B cell (primary cell): ENCODE data around the gene FBXW4. TPM values are rescaled to one million over a fixed set of nuclear protein-coding genes. Genes with fewer than 3 reads are reported as not detected.

Experiments used
- ATAC-seq: fragments of 200-7000 bp; cut with Tn5 transposase; one replicate; pipeline ENCODE4 v1.10.0; 2021; ENCODE audit warnings: low read depth, mild to moderate bottlenecking, moderate number of reproducible peaks, moderate library complexity
- CTCF ChIA-PET: fragments of 350-600 bp; sonication (Branson Sonifier 250); formaldehyde crosslinking; loops from one replicate; lab custom pipeline; 2021; ENCODE audit warnings: antibody characterized with exemption, inconsistent platforms; lab: Charles Lee
- POLR2A ChIA-PET: fragments of 350-600 bp; sonication (Branson Sonifier 250); formaldehyde crosslinking; loops from one replicate; lab custom pipeline; 2021; ENCODE audit warnings: antibody characterized with exemption; lab: Charles Lee
- DNase-seq: peaks from one replicate; pipeline ENCODE4 v3.0.0; 2013
- H2AFZ ChIP-seq: 2 replicates; pipeline ENCODE4 v1.6.1; 2012; ENCODE audit warnings: mild to moderate bottlenecking, low read depth, low read length; ENCODE audit not compliant: insufficient read depth, poor library complexity, severe bottlenecking
- H3K27ac ChIP-seq, 2 donors: 1 replicate in 1 of 2; 2 replicates in 1 of 2; pipeline ENCODE4 v1.5.1; 2012 to 2013; ENCODE audit warnings: low read length in 2 of 2, mild to moderate bottlenecking in 2 of 2, moderate library complexity in 1 of 2
- H3K27me3 ChIP-seq, 4 experiments: fragments of 200-600 bp in 1 of 4; sonication (generic) in 1 of 4; replicated peaks in 1 of 4; 1 replicate in 2 of 4; 2 replicates in 2 of 4; pipeline versions ENCODE4 v1.6.1 to v1.7.0; 2013 to 2016; ENCODE audit warnings: low read length in 3 of 4, mild to moderate bottlenecking in 2 of 4, mixed read lengths in 1 of 4, moderate library complexity in 1 of 4; ENCODE audit not compliant: insufficient read depth in 4 of 4, control insufficient read depth in 3 of 4; ENCODE audit errors: control extremely low read depth in 1 of 4
- H3K36me3 ChIP-seq, 2 experiments: replicated peaks in 1 of 2; 1 replicate in 1 of 2; 2 replicates in 1 of 2; pipeline versions ENCODE4 v1.6.1 to v1.7.1; 2013; ENCODE audit warnings: low read length in 1 of 2; ENCODE audit not compliant: insufficient read depth in 2 of 2, control insufficient read depth in 1 of 2; ENCODE audit errors: control extremely low read depth in 1 of 2, extremely low read depth in 1 of 2
- H3K4me1 ChIP-seq, 2 donors: fragments of 200-600 bp in 1 of 2; sonication (generic) in 1 of 2; 1 replicate in 1 of 2; 2 replicates in 1 of 2; pipeline versions ENCODE4 v1.5.1 to v1.6.1; 2013 to 2017; ENCODE audit warnings: low read length in 2 of 2; ENCODE audit not compliant: control insufficient read depth in 2 of 2, insufficient read depth in 2 of 2
- H3K4me2 ChIP-seq: replicated peaks from 2 replicates; pipeline ENCODE3; 2012; ENCODE audit warnings: mild to moderate bottlenecking, low read depth, low read length; ENCODE audit not compliant: poor library complexity, severe bottlenecking
- H3K4me3 ChIP-seq, 5 experiments: fragments of 200-600 bp in 1 of 5; sonication (generic) in 1 of 5; 1 replicate in 3 of 5; 2 replicates in 2 of 5; pipeline versions ENCODE4 v1.5.1 to v1.7.0; 2011 to 2016; ENCODE audit warnings: low read length in 4 of 5, mild to moderate bottlenecking in 4 of 5, low read depth in 2 of 5, control low read depth in 1 of 5, moderate library complexity in 1 of 5; ENCODE audit not compliant: insufficient read depth in 1 of 5; ENCODE audit errors: control extremely low read depth in 1 of 5, extremely low read depth in 1 of 5
- H3K79me2 ChIP-seq: fragments of 200-600 bp; sonication (generic); one replicate; pipeline ENCODE4 v1.6.0; 2016; ENCODE audit warnings: low read length; ENCODE audit not compliant: control insufficient read depth, insufficient read depth
- H3K9ac ChIP-seq: fragments of 200-600 bp; sonication (generic); 2 replicates; pipeline ENCODE4 v1.6.1; 2017; ENCODE audit warnings: mild to moderate bottlenecking, low read length, moderate library complexity
- H3K9me3 ChIP-seq, 3 donors: one replicate each; pipeline versions ENCODE4 v1.6.1 to v1.7.1; 2013; ENCODE audit warnings: low read length in 2 of 3; ENCODE audit not compliant: control insufficient read depth in 2 of 3, insufficient read depth in 1 of 3; ENCODE audit errors: control extremely low read depth in 1 of 3
- H4K20me1 ChIP-seq: 2 replicates; pipeline ENCODE4 v1.6.0; 2012; ENCODE audit warnings: mild to moderate bottlenecking, low read length; ENCODE audit not compliant: insufficient read depth, control insufficient read depth, poor library complexity, severe bottlenecking
- H3K27ac Mint-ChIP-seq: one replicate; pipeline ENCODE4 v1.8.0; 2021; ENCODE audit warnings: mixed read lengths
- H3K27me3 Mint-ChIP-seq: one replicate; pipeline ENCODE4 v1.8.0; 2021; ENCODE audit warnings: mixed read lengths
- H3K4me1 Mint-ChIP-seq: one replicate; pipeline ENCODE4 v1.8.0; 2021; ENCODE audit warnings: mixed read lengths
- H3K4me3 Mint-ChIP-seq: one replicate; pipeline ENCODE4 v1.8.0; 2021; ENCODE audit warnings: mixed read lengths
- H3K9me3 Mint-ChIP-seq: one replicate; pipeline ENCODE4 v1.8.0; 2022; ENCODE audit warnings: mixed read lengths; ENCODE audit not compliant: insufficient read depth
- EZH2 ChIP-seq: IDR thresholded peaks from 2 replicates; pipeline ENCODE4 v1.6.1; 2012; ENCODE audit warnings: borderline replicate concordance, low read depth, mild to moderate bottlenecking, moderate library complexity, low read length; ENCODE audit not compliant: insufficient read depth, poor library complexity, severe bottlenecking
- WGBS: methylation state at CpG from one replicate; pipeline ENCODE4 v1.1.5; 2013; ENCODE audit warnings: missing lambda C conversion rate; ENCODE audit not compliant: insufficient coverage; 5-methylcytosine and 5-hydroxymethylcytosine counted together
- intact Hi-C: fragments of 100-400 bp; cut with micrococcal nuclease; formaldehyde crosslinking; loops from one replicate; pipeline ENCODE4 v1.10.0; 2022
- polyA plus RNA-seq: library from polyadenylated mRNA; depleted of rRNA; stranded (reverse); fragments of >200 nt; gene quantifications from 2 replicates; pipeline ENCODE4 v1.2.3, GENCODE V29; 2012
- total RNA-seq, 2 donors: library from RNA; stranded (reverse); fragments of 120-200 nt in 1 of 2; gene quantifications; 1 replicate in 1 of 2; 2 replicates in 1 of 2; pipeline versions ENCODE4 v1.2.3 to v1.2.4, GENCODE V29; 2013 to 2022
- TF ChIP-seq, protein P1 (sequence below): fragments of 200-600 bp; IDR thresholded peaks from one replicate; pipeline ENCODE4 v1.8.0; 2022; ENCODE audit warnings: antibody characterized with exemption, mild to moderate bottlenecking

The FBXW4 gene
- total and polyA plus RNA-seq, 2 donors (not counting 1 experiment from before 2014, with no cell fraction given) = 72.9 to 99.6 TPM

DNA sequence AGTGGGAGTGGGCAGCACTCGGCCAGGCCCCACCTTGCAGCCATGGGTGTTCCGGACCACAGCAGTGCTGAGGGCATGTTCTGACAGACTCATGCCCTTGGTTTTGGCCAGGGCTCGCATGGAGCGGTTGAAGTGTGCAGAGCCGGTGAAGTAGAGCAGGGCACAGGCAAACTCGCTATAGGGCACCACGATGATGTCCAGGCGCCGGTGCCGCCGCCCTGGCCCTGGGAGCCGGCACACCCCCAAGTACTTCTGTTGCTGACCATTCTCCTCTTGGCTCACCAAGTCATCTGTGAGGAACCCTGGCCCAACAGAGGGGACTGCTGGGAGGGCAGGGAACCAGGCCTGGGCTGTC, 115.5 kb downstream of the FBXW4 start:
- whole genome bisulfite sequencing = over 99% methylated on average over 12 of the region's 12 CpGs
- Histone ChIP-seq H2AFZ (no peak overlapping the region), H3K27me3 (no peaks in the 10 kb centered on the region), H3K4me1 (no peaks in the 10 kb centered on the region), H3K4me3 (no peak overlapping the region), H3K9ac (no peak overlapping the region), H3K27ac (no peak overlapping the region), H3K36me3 (peaks cover under 1 to 35% of the 10 kb centered on the region in 2 experiments), H3K9me3 (no peaks in the 10 kb centered on the region), H4K20me1 (no peaks in the 10 kb centered on the region), H3K79me2 (peaks cover under 1% of the 10 kb centered on the region), H3K4me2 (no peak overlapping the region)
- H3K4me1 Mint-ChIP-seq = no peaks in the 10 kb centered on the region
- DNase-seq = no peak
- no peak for ATAC-seq
- no peaks in the 10 kb centered on the region for H3K9me3 Mint-ChIP-seq
- no peak overlapping the region for H3K4me3 Mint-ChIP-seq
- TF ChIP-seq, protein P1, sequence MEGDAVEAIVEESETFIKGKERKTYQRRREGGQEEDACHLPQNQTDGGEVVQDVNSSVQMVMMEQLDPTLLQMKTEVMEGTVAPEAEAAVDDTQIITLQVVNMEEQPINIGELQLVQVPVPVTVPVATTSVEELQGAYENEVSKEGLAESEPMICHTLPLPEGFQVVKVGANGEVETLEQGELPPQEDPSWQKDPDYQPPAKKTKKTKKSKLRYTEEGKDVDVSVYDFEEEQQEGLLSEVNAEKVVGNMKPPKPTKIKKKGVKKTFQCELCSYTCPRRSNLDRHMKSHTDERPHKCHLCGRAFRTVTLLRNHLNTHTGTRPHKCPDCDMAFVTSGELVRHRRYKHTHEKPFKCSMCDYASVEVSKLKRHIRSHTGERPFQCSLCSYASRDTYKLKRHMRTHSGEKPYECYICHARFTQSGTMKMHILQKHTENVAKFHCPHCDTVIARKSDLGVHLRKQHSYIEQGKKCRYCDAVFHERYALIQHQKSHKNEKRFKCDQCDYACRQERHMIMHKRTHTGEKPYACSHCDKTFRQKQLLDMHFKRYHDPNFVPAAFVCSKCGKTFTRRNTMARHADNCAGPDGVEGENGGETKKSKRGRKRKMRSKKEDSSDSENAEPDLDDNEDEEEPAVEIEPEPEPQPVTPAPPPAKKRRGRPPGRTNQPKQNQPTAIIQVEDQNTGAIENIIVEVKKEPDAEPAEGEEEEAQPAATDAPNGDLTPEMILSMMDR = no peak
- no peak for TF ChIP-seq EZH2
- intact Hi-C loops = no loop called here
- no peak overlapping the region for H3K27ac Mint-ChIP-seq
- ChIA-PET CTCF (interaction anchor here (2.7 kb wide), 1 partner anchor 9 kb away, joined by 11 read pairs; no protein-coding TSS in a partner anchor), POLR2A (no interaction called here)
- H3K27me3 Mint-ChIP-seq = no peaks in the 10 kb centered on the region

GRCh38 chr10:101578803-101579515, 116.0 kb downstream of the FBXW4 start:
- Histone ChIP-seq H3K4me1 (no peaks in the 10 kb centered on the region), H3K79me2 (no peaks in the 10 kb centered on the region), H3K36me3 (peaks cover 0 to 35% of the 10 kb centered on the region in 2 experiments), H2AFZ (no peak overlapping the region), H3K27me3 (no peaks in the 10 kb centered on the region), H3K27ac (no peak overlapping the region), H3K4me3 (no peak overlapping the region), H3K9me3 (no peaks in the 10 kb centered on the region), H3K9ac (no peak overlapping the region), H3K4me2 (no peak overlapping the region), H4K20me1 (no peaks in the 10 kb centered on the region)
- H3K27me3 Mint-ChIP-seq = no peaks in the 10 kb centered on the region
- H3K9me3 Mint-ChIP-seq = no peaks in the 10 kb centered on the region
- ChIA-PET POLR2A (interaction anchor here (0.6 kb wide), 1 partner anchor 428 kb away, joined by 3 read pairs; no protein-coding TSS in a partner anchor), CTCF (interaction anchor here (2.7 kb wide), 1 partner anchor 9 kb away, joined by 11 read pairs; no protein-coding TSS in a partner anchor)
- H3K27ac Mint-ChIP-seq = no peak overlapping the region
- intact Hi-C loops = no loop called here
- no peak for TF ChIP-seq EZH2
- TF ChIP-seq, protein P1 = no peak
- DNase-seq (no peak), ATAC-seq (no peak)
- H3K4me1 Mint-ChIP-seq = no peaks in the 10 kb centered on the region
- H3K4me3 Mint-ChIP-seq = no peak overlapping the region
- WGBS = 98% methylated on average over 13 of the region's 13 CpGs
